ENCODE results near the gene KLF15.

KLF15 gene

GRCh38 chr3:126322181-126322967 lies 34.8 kb downstream of the KLF15 start:
- DNase-seq (ENCODE audit: low read depth in 2 of 2, low spot score in 1 of 2) = no peak

GRCh38 chr3:126321490-126321889 lies 35.7 kb downstream of the KLF15 start:
- DNase-seq (ENCODE audit: low read depth in 2 of 2, low spot score in 1 of 2) = no peak

GRCh38 chr3:126320517-126321293 lies 36.5 kb downstream of the KLF15 start:
- DNase-seq (ENCODE audit: low read depth in 2 of 2, low spot score in 1 of 2) = no peak

- no peak for DNase-seq (ENCODE audit: low read depth in 2 of 2, low spot score in 1 of 2)
Observed at GRCh38 chr3:126319701-126320295, 37.4 kb downstream of the KLF15 start.

GRCh38 chr3:126317029-126317996 lies 39.9 kb downstream of the KLF15 start:
- no peak for DNase-seq (ENCODE audit: low read depth in 2 of 2, low spot score in 1 of 2)

- no peak for DNase-seq (ENCODE audit: low read depth in 2 of 2, low spot score in 1 of 2)
Observed at GRCh38 chr3:126316501-126316939, 40.7 kb downstream of the KLF15 start.

- DNase-seq (ENCODE audit: low read depth in 2 of 2, low spot score in 1 of 2) = no peak
Observed at GRCh38 chr3:126316031-126316461, 41.2 kb downstream of the KLF15 start.

GRCh38 chr3:126314790-126315658 lies 42.2 kb downstream of the KLF15 start:
- DNase-seq (ENCODE audit: low read depth in 2 of 2, low spot score in 1 of 2) = no peak

GRCh38 chr3:126314305-126314789 lies 42.9 kb downstream of the KLF15 start:
- no peak for DNase-seq (ENCODE audit: low read depth in 2 of 2, low spot score in 1 of 2)

- no peak for DNase-seq (ENCODE audit: low read depth in 2 of 2, low spot score in 1 of 2)
Observed at GRCh38 chr3:126313580-126314304, 43.5 kb downstream of the KLF15 start.

- DNase-seq (ENCODE audit: low read depth in 2 of 2, low spot score in 1 of 2) = no peak
Observed at GRCh38 chr3:126313166-126313565, 44.0 kb downstream of the KLF15 start.

- DNase-seq (ENCODE audit: low read depth in 2 of 2, low spot score in 1 of 2) = no peak
Observed at GRCh38 chr3:126312341-126312740, 44.9 kb downstream of the KLF15 start.

- DNase-seq (ENCODE audit: low read depth in 2 of 2, low spot score in 1 of 2) = no peak
Observed at GRCh38 chr3:126311338-126311978, 45.8 kb downstream of the KLF15 start.

- DNase-seq (ENCODE audit: low read depth in 2 of 2, low spot score in 1 of 2) = no peak
Observed at GRCh38 chr3:126310816-126311215, 46.4 kb downstream of the KLF15 start.

GRCh38 chr3:126309861-126310655 lies 47.1 kb downstream of the KLF15 start:
- no peak for DNase-seq (ENCODE audit: low read depth in 2 of 2, low spot score in 1 of 2)

GRCh38 chr3:126309165-126309564 lies 48.0 kb downstream of the KLF15 start:
- DNase-seq (ENCODE audit: low read depth in 2 of 2, low spot score in 1 of 2) = no peak

GRCh38 chr3:126308394-126309125 lies 48.6 kb downstream of the KLF15 start:
- no peak for DNase-seq (ENCODE audit: low read depth in 2 of 2, low spot score in 1 of 2)

All from stimulated activated CD8-positive, alpha-beta memory T cell treated with anti-CD3 and anti-CD28 coated beads, Interleukin-4, amount 100 ng/mL, for 1 hour (primary cell).